ENCODE data around the gene LRRN4.

DNA sequence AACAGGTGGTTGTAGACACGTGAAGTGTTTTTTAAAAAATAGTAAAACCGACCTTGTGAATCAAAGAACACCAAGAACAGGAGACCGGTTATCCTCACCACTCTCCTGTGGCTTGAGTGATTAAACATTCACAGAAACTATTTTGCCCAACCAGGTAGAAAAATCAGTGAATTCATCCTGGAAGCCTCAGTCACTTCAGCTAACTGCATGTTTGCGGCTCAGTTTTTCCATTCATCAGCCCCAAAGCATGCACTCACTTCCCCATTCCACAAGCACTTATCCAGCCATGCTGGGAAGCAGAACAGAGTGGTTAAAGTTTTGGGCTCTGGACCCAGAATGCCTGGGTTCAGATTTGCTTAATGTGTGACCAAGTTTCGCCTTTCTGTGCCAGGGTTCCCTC is 2.4 kb downstream of the LRRN4 start:
- TF ChIP-seq POLR2A (IDR thresholded peaks at IDR 0.05) (no peak), CTCF (IDR thresholded peaks at IDR 0.05) (no peak)

Measured in tibial nerve (tissue), 3 donors.